GM19239 (cell line): ENCODE data around the gene PTPRJ.

Experiments used
- DNase-seq: peaks from one replicate; pipeline ENCODE4 v3.0.0; 2011; ENCODE audit warnings: low spot score; ENCODE audit not compliant: insufficient read length
- FAIRE-seq: peaks from 2 replicates; lab custom pipeline; 2011; peaks lifted over from hg19 to GRCh38; lab: Jason Lieb, UNC

Gene PTPRJ

DNA sequence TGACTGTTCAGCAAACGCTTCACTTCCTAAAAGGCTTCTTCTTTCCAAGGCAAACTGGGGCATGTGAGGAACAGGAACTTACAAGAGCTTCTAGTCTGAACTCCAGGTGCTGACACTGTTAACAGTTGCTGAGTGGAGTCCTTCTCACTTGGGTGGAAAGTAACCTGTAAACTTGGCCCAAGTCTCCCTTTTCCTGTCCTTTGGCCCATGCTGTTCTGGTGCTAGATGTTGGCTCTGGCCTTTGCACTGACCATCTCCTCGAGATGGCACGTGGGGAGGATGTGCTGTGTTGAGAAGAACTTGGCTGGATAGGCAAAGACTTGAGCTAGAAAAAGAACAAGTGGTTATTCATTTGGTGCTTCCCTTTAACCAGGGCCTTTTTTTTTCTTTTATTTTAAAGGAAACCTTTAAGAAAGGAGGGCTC is 53.6 kb downstream of the PTPRJ start:
- FAIRE-seq (no peak), DNase-seq (no peak)

DNA sequence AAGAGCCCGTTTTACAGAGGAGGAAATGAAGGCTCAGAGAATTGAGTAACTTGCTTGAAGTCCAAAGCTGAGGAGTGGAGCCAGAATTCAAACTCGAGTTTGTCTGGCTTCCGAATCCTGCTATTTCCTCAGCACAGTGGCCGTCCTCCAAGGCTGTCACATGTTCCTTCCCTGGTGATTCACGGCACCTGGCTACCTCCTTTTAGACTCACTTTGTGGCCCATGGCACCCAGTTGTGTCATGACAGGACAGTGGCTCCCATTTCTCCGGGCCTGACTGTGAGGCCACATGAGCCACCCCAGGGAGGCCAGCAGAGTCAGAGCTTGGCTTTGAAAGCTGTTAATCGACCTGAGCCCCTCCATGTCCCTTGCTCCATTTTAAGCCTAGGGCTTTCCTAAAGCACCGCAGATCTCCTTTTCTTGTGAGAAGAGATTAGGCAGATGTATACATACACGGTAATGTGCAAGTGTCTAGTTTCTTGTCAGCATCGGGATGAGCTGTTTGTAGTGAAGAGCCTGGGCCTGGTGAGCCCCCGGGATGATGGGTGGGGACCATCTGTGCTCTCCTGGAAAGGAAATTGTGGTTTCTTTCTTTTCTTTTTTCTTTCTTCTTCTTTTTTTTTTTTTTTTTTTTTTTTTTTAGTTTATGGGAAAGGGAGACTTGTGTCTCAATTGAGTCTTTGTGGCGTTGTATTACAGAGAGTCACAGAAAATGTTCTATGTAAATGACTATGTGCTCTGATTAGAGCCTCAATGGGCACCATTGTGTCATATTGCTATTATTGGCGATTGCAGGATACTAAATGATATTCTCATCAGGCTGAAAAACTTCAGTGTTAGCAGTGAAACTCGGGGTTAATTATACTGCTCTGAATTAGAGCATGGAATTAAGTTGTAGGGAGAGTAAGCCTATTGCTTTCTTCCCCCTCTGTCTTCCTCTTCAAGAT is 54.8 kb downstream of the PTPRJ start:
- DNase-seq (no peak), FAIRE-seq (no peak)

DNA sequence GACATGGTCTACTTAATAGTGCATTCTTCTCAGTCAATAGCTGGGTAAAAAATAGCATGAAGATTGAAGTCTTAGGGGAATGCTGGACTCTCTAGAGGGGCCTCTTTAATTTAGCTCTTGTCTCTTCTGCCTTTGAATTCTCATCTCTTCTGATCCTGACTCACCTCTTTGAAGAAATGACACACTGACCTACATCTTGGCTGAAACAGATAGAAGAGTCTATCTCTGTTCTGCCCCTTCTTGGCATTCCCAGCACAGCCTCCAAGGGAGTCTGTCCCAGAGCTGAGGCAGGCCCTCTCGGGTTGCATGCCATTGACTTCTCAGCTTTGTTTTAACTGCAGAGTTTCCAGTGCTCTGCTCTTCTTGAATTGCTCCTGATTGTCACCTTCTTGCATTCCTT is 55.7 kb downstream of the PTPRJ start:
- DNase-seq = no peak
- FAIRE-seq = no peak

DNA sequence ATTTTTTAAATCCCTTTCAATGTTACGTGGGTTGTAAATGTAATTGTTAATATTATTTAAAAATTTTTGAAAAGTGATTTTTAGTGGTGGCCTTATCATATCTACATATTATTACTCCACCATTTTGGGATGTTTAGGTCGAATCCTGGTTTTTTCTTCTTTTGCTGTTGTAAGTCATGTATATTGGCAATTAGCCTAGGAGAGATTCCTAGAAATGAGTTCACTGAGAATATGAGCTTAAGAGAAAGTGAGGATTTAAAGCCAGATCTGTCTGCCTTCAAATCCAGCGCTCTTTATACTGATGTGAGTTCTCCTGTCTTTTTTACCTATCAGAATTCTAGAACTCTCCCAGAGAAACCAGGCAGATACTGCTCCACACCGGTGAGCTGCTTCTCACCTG is 56.1 kb downstream of the PTPRJ start:
- FAIRE-seq = no peak
- no peak for DNase-seq

DNA sequence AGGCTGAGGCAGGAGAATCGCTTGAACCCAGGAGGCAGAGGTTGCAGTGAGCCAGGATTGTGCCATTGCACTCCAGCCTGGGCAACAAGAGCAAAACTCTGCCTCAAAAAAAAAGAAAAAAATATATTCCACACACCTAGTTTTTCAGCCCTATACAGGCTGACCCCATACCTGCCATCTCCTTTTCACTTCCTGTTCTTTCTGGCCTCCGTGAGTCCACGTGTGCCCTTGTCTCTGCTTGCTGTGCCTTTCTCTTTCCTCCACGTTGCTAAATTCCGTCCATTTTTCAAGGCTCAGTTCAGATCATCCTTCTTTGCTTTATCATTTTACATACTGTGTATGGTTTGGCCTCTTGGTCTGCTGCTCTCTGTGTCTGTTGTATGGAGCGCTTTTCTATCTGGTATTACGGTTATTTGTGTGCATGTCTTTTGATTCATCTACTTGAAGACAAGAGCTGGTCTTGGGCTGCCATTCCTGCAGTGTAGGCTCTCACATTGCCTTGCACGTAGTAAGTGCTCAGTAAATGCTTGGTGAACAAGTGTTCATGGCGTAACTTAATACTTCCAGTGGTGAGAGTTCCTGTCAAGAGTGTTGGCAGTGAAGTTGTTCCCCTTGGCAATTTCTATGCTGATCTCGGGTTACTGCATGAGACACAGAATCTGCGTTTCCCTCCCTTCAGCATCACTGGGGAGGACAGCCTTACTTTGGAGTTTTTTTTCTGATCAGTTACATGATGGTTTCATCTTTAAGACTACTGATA is 57.5 kb downstream of the PTPRJ start:
- DNase-seq = no peak
- FAIRE-seq = no peak

DNA sequence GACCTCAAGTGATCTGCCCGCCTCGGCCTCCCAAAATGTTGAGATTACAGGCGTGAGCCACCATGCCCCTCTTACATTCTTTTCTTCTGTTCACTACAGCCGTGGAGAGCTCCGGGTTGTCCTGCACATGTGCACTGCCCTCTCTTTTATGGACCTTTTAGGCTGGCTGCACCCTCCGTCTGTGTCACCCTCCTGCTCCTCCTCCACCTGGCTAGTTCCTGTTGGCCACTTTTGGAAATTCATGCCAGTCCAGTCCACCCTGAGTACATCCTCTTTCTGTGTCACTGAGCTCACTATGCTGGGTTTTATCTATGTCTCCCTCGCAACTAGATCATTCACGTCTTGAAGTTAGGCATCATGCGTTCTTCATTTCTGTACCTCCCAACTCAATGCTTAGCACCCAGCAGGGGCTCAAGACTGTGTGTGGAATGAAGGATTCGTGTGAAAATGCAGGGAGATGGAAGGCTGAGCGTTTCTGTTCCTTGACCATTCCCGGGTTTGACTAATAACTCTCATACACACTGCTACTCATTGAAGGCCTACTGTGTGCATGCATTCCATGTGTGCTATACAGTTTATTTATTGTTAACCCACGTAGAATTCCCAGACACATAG is 60.6 kb downstream of the PTPRJ start:
- no peak for DNase-seq
- no peak for FAIRE-seq

DNA sequence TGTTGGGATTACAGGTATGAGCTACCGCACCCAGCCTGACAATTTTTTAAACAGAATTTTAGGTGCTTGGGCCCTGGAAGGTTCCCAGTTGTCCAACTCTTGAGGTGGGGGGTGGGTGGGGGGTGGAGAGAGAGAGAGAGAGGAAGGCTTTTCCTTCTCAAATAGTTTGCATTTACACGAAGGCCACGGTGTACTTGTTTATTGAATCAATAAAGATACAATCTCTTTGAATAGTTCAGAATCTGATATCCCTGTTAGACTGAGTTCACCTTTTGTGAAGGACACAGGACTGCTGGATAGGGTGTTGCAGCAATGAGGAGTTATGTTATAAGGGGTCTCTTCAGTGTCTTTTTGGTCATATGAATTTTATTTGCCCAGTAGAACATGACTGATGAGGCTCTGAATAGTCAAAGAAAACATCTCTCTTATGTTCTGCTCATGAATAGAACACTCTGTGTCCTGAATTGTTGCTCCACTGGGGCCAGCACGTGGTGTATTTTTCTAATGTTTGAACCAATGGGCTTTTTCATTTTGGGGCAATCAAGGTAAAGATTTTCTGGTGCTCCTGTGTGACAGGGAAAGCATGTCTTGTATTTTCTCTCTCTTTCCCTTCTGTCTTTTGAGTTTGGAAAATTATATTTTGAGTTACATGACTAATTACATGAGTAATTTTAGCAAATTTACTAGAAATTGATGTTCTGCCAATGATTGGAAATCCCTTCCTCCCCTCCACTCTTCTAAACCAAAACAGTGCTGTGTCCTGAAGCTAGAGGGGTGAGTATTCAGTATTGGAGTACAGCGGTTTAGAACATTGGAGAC is 61.7 kb downstream of the PTPRJ start:
- DNase-seq (no peak), FAIRE-seq (no peak)

DNA sequence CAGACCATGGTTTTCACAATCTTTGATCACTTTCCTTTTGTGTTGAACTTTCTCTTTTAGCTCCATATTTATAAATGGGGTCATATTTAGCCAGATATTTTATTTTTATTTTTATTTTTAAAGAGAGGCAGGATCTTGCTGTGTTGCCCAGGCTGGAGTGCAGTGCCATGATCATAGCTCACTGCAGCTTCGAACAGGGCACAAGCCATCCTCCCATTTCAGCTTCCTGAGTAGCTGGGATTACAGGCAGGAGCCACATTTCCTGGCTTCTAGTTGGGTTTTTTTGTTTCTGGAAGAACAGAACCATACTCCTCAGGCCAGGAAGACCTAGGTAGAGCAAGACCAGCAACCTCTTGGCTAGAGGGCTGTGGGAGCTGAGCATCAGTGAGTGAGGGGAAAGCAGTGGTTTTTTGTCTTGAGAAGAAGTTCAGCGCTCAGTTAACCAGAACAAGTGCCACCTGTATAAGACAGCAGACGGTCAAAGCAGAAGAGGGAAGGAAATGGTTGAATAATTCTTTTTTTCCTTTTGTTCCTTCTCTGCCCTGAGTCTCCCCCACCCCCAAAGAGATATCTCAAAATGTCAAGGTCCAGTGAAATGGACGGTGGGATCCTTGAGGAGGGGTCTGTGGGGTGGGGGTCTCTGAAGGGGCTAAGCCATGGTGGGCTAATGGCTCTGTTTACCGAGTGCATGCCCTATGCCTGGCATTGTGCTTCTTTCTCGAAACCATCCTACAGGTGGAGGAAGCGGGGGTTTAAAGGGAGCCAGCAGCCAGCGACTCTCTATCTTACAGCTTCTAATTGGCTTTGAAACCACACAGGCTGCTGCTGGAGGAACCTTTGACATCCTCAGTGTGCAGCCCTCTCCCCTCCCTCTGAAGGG is 63.0 kb downstream of the PTPRJ start:
- DNase-seq (no peak), FAIRE-seq (peak; percentile 45)

DNA sequence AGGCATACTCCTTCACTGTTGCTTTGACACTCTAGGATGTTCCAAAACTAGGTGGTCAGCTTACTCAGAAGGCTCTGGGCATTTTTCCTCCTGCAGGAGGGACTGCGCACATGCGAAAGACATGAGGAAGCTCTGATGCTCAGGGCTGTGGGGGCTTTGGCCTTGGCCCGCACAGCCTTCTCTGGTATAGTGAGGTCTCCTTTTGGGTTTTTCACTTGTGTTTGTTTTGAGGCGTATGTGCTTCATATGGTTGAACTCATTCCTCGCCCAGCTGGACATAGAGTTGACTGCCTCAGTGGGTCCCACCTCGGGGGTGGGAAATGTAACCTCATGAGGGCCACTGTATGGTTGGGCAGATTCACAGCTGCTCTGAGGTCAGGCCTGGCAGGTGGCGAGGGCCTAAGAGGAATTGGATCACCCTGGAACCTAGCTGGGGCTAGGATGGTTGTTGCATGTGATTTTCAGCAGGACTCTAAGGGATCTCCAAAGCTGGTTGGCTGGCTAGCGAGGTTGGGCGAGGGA is 63.7 kb downstream of the PTPRJ start:
- no peak for FAIRE-seq

DNA sequence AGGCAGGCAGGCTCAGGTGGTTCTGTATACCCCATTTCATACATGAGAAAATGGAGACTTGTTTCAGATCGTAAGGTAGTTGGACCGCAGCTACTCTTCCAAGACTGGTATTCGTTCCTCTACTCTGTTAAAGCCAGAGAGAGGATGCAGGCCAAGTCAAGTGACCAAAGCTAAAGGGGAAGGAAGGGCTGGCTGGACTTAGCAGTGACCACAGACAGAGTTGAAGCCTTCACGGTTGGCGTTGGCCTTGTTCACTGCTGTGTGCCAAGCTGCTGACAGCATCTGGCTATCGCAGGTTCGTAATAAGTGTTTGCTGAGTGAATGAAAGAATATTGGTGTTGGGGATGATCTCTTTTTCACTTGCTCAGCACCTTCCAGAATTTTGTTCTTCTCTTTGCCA is 64.2 kb downstream of the PTPRJ start:
- no peak for DNase-seq
- FAIRE-seq = peak; percentile 74

More for the DNA sequence above, 63.7 kb downstream of the PTPRJ start:
- DNase-seq = no peak

DNA sequence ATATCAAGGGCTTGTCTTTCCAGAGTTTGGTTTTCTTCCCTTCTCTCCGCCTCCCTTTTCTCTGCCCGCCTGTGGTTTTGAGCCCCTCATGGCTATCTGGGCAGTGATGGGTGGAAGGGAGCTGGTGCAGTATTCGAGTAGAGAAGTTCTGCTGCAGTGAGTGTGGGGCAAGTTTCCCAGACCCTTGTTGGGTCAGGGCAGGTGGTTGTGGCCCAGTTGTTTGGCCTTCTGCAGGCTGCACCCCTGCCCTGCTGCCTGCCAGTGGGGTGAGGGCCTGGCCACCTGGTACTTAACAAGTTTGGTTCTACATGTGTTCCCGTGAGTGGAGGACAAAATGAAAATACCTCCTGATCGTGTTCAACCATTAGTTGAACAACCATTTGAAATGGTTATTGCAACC is 65.2 kb downstream of the PTPRJ start:
- FAIRE-seq = no peak
- DNase-seq = no peak

DNA sequence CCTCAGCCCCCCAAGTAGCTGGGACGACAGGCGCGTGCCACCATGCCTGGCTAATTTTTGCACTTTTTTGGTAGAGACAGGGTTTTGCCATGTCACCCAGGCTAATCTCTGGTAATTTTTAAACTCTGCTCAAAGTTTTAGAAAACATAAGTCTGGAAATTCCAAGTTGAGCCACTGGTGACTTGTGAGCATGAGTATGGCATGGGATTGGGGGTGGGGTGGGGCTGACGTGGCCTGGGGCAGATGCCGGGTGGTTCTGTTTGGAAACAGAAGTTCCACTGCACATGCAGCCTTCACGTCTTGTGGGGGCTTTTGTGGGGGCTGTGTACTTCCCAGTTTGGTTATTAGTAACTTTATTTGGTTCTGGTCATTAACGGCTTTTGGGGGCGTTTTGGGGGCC is 67.3 kb downstream of the PTPRJ start:
- DNase-seq = no peak

DNA sequence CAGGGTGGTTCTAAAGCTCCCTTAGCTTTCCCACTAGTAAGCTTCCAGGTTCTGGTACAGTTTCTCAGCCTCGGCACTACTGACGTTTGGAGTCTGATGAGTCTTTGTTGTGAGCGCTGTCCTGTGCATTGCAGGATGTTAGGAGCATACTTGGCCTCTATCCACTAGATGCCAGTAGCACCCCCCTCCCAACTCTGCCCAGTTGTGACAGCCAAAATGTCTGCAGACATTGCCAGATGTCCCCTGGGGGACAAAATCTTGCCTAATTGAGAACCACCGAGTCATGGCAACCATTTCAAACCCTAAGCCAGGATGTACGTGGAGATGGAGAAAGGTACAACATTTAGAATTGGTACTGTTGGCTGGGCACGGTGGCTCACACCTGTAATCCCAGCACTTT is 68.7 kb downstream of the PTPRJ start:
- DNase-seq (no peak), FAIRE-seq (no peak)

More for the DNA sequence above, 67.3 kb downstream of the PTPRJ start:
- no peak for FAIRE-seq

DNA sequence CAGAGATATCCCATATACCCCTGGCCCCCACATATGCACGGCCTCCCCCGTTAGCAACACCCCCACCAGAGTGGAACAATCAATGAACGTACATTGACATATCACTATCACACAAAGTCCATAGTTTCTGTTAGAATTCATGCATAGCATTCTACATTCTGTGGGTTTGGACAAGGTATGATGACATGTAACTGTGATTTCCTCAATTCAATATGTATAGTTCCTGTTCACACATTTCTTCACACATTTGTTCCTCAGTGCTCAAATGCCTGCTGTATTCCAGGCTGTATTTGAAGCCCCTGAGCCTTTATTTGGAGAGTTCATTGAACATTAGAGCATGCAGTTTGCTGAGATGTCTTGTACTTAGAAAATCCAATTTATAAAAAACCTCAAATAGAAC is 69.9 kb downstream of the PTPRJ start:
- no peak for FAIRE-seq
- no peak for DNase-seq

DNA sequence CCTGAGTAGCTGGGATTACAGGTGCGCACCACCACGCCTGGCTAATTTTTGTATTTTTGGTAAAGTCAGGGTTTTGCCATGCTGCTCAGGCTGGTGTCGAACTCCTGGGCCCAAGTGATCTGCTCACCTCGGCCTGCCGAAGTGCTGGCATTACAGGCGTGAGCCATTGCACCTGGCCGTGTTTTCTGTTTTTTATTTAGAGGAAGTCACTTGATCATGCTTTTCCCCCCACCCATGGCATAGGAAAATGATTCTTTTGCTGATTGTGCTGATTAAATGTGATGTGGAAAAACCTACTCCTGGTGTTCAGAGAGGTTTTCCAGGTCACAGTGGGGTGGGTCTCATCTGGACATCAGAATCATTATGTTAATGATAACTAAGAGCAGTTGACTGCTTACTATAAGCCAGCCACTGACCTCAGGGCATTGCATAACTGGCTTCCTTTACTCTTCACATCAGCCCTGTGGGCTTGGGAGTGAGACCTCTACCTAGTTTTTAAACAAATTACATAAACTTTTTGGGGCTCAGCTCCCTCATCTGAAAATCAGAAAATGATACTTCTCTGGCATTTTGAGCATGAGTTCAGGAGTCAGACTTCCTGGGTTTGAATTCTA is 71.0 kb downstream of the PTPRJ start:
- FAIRE-seq = no peak
- no peak for DNase-seq

DNA sequence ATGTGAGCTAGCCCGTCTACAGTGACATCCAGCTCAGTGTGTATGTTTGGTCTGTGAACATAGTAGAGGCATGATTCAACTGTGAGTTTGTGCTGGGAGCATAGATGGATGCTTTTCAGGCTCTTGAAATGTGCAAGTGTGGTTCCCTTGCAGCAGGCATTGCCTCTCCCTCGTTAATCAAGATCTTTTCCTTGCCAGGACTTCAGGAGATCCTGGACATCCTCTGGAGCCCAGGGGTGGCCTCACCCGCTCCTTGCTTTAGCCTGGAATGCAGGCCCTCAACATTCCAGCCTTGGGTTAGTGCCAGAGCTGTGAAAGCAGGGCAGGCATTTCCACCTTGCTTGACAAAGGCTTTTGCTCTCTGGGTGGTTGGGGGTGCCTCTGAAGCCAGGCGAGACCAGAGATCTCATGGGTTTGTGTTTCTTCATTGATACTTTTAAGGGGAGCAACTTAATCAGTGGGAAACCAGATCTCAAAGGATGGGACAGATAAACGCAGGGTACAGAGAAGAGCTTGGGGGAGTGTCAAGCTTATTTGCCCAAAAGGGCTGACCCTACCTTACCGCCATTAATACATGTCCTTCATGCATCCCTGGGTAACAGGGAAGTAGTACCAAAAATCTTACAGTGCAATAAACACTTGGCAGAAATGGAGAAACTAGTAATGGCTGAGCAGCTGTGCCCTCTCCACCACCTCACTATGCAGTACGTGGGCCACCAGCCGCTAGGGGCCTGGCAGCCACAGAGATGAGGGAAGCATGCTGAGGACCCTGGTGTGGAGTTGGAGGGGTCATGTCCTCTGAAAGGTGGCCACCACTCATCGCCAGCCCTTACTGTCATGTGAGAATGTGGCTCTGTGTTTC is 72.1 kb downstream of the PTPRJ start:
- FAIRE-seq = no peak

DNA sequence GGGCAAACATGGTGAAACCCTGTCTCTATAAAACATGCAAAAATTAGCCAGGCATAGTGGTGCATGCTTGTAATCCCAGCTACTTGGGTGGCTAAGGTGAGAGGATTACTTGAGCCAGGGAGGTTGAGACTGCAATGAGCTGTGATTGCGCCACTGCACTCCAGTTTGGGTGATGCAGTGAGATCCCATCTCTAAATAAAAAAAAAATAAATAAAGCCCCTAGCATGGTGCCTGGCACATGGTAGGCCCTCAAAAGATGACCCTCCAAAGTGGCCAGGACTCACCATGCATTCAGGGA is 74.6 kb downstream of the PTPRJ start:
- no peak for DNase-seq
- no peak for FAIRE-seq

More for the DNA sequence above, 72.1 kb downstream of the PTPRJ start:
- no peak for DNase-seq
